Psoas muscle (tissue), 8 donors: Measurements from ENCODE around the gene SIAH3. TPM values are rescaled to one million over a fixed set of nuclear protein-coding genes. Genes with fewer than 3 reads are reported as not detected.

Experiments
- ATAC-seq, 4 donors: fragments of 200-7000 bp; cut with Tn5 transposase; one replicate each; pipeline ENCODE4 v1.9.1; 2020; ENCODE audit warnings: moderate library complexity in 3 of 4, mild to moderate bottlenecking in 2 of 4
- DNase-seq, 2 donors: peaks; one replicate each; pipeline ENCODE4 v3.0.0-alpha.2; 2020
- H3K27ac ChIP-seq: fragments of 200-600 bp; one replicate; pipeline ENCODE4 v1.8.0; 2022
- H3K27me3 ChIP-seq, 3 donors: fragments of 200-600 bp in 1 of 3; one replicate each; pipeline versions ENCODE4 v1.6.1 to v1.8.0; 2013 to 2022; ENCODE audit warnings: low read length in 2 of 3, mild to moderate bottlenecking in 2 of 3, moderate library complexity in 1 of 3; ENCODE audit not compliant: insufficient read depth in 3 of 3
- H3K36me3 ChIP-seq, 2 donors: fragments of 200-600 bp in 1 of 2; one replicate each; pipeline versions ENCODE4 v1.6.1 to v1.8.0; 2013 to 2022; ENCODE audit warnings: low read depth in 1 of 2, mild to moderate bottlenecking in 1 of 2, moderate library complexity in 1 of 2; ENCODE audit not compliant: insufficient read depth in 1 of 2
- H3K4me1 ChIP-seq: fragments of 200-600 bp; one replicate; pipeline ENCODE4 v1.8.0; 2022
- H3K4me3 ChIP-seq: fragments of 200-600 bp; one replicate; pipeline ENCODE4 v1.8.0; 2022; ENCODE audit warnings: mild to moderate bottlenecking
- H3K9me3 ChIP-seq: fragments of 200-600 bp; one replicate; pipeline ENCODE4 v1.8.0; 2022
- CTCF ChIP-seq: fragments of 200-600 bp; IDR thresholded peaks from one replicate; pipeline ENCODE4 v1.8.0; 2022; ENCODE audit warnings: antibody characterized with exemption
- WGBS, 3 donors: extraction: QIAGEN DNeasy Blood & Tissue Kit; methylation state at CpG; one replicate each; pipeline versions ENCODE4 v1.1.6 to v1.1.7; 2013; 5-methylcytosine and 5-hydroxymethylcytosine counted together
- intact Hi-C, 2 donors: fragments of 100-400 bp; cut with DNase I; formaldehyde crosslinking; loops; one replicate each; pipeline versions ENCODE4 v1.11.0 to v1.14.2; 2022
- polyA plus RNA-seq, 3 donors: library from polyadenylated mRNA; stranded (reverse); fragments of 200-250 nt; gene quantifications; one replicate each; pipeline ENCODE4 v1.2.3, GENCODE V29; 2013
- total RNA-seq, 4 donors: library from RNA; stranded (reverse); fragmentation: NEBNext Ultra II Directional in 2 of 4; extraction: Animal tissue kit (Norgen Biotek cat#: 25700) in 2 of 4; gene quantifications; one replicate each; pipeline versions ENCODE4 v1.2.1 to v1.2.4, GENCODE V29; 2021 to 2023
- donor health status: healthy with polysubstance abuse.
- donor health status: DM: no; HTN: no; CAD: no; lungs with moderate emphysema.
- donor health status: Bipolar disorder and iron deficiency.
- donor health status: healthy.
- donor health status: DM: yes; HTN: yes; CAD: no.
- donor health status: DM: no; HTN: no; CAD: no.
- donor health status: DM: no; HTN: no; CAD: no.
- donor health status: DM: yes; HTN: yes; CAD: no.

Gene SIAH3
- total and polyA plus RNA-seq, 7 donors, result 0.02 to 0.03 (median 0.02) TPM; not detected in 4

GRCh38 chr13:45860240-45860639 lies 8.7 kb upstream of the SIAH3 start:
- no peak for TF ChIP-seq CTCF
- intact Hi-C loops, result no loop called here
- ATAC-seq (no peak), DNase-seq (no peak)
- no peaks in the 10 kb centered on the region for H3K36me3 ChIP-seq
- no peaks in the 10 kb centered on the region for H3K9me3 ChIP-seq
- peaks cover 8% of the 10 kb centered on the region for H3K4me1 ChIP-seq
- WGBS, 3 donors, result 50 to 57% (median 56%) methylated on average over 5 of the region's 5 CpGs
- H3K27me3 ChIP-seq, result no peaks in the 10 kb centered on the region
- H3K4me3 ChIP-seq, result no peak overlapping the region
- H3K27ac ChIP-seq, result no peak overlapping the region

- WGBS, 3 donors, result 13 to 14% (median 14%) methylated on average over 2 of the region's 2 CpGs
- Histone ChIP-seq H3K27me3 (no peaks in the 10 kb centered on the region), H3K4me3 (no peak overlapping the region), H3K36me3 (no peaks in the 10 kb centered on the region), H3K27ac (no peak overlapping the region), H3K9me3 (no peaks in the 10 kb centered on the region), H3K4me1 (peaks cover 8% of the 10 kb centered on the region)
- ATAC-seq (peak in 1 of 4 donors; percentile 36), DNase-seq (no peak)
- no peak for TF ChIP-seq CTCF
- intact Hi-C loops, result no loop called here
Observed at GRCh38 chr13:45859705-45860104, 8.2 kb upstream of the SIAH3 start.

GRCh38 chr13:45852494-45852893 lies 941 bp upstream of the SIAH3 start:
- H3K27me3 ChIP-seq, result peaks cover 0 to 23% (median 0%) of the 10 kb centered on the region in 3 donors
- no peaks in the 10 kb centered on the region for H3K36me3 ChIP-seq
- DNase-seq (no peak), ATAC-seq (no peak)
- no peak for TF ChIP-seq CTCF
- H3K4me1 ChIP-seq, result peaks cover 4% of the 10 kb centered on the region
- H3K27ac ChIP-seq, result no peak overlapping the region
- no peaks in the 10 kb centered on the region for H3K9me3 ChIP-seq
- 81 to 85% (median 82%) methylated on average over 3 of the region's 3 CpGs for WGBS, 3 donors
- intact Hi-C loops, result no loop called here
- no peak overlapping the region for H3K4me3 ChIP-seq

- no peak for ATAC-seq
- no peak for DNase-seq
- Histone ChIP-seq H3K27me3 (peaks cover 0 to 23% (median 0%) of the 10 kb centered on the region in 3 donors), H3K27ac (no peak overlapping the region), H3K4me3 (no peak overlapping the region), H3K9me3 (no peaks in the 10 kb centered on the region), H3K4me1 (peaks cover 4% of the 10 kb centered on the region), H3K36me3 (no peaks in the 10 kb centered on the region)
- 47 to 57% (median 55%) methylated on average over 7 of the region's 7 CpGs for WGBS, 3 donors
- intact Hi-C loops, result no loop called here
- no peak for TF ChIP-seq CTCF
Observed at GRCh38 chr13:45851956-45852355, 403 bp upstream of the SIAH3 start.

GRCh38 chr13:45850027-45850613 lies 1.4 kb downstream of the SIAH3 start:
- no peaks in the 10 kb centered on the region for H3K9me3 ChIP-seq
- H3K4me3 ChIP-seq, result peak overlapping the region; percentile 55
- no peak overlapping the region for H3K27ac ChIP-seq
- H3K4me1 ChIP-seq, result peaks cover 4% of the 10 kb centered on the region
- intact Hi-C loops, result no loop called here
- H3K36me3 ChIP-seq, result no peaks in the 10 kb centered on the region
- peaks cover 0 to 23% (median 0%) of the 10 kb centered on the region in 3 donors for H3K27me3 ChIP-seq
- DNase-seq (no peak), ATAC-seq (peak in 3 of 4 donors; percentile 46 to 54 (median 50))
- TF ChIP-seq CTCF, result no peak
- 28 to 31% (median 28%) methylated on average over 16 of the region's 16 CpGs for whole genome bisulfite sequencing, 3 donors
